ENCODE measurements around the gene OR1F1. TPM values are rescaled to one million over a fixed set of nuclear protein-coding genes. Genes with fewer than 3 reads are reported as not detected.
A peak's percentile ranks its signal among the peaks of the same experiment; 100 is the strongest.

The OR1F1 gene
- total RNA-seq, 4 donors from 2014 or later, result not detected

GRCh38 chr16:3182608-3183444, 5.2 kb upstream of the OR1F1 start:
- TF ChIP-seq POLR2A (IDR thresholded peaks at IDR 0.05), result no peak
- peak in 2 of 5 experiments; percentile 11 to 37 for TF ChIP-seq CTCF (IDR thresholded peaks at IDR 0.05 in 4 of 5, conservative IDR thresholded peaks at IDR 0.05 in 1 of 5)
- no peak for DNase-seq
- in situ Hi-C loops (cut with MboI; ENCODE audit: low sequenced_read_pairs in 4 of 4) (no loop called here), intact Hi-C loops (cut with DNase I; ENCODE audit: low total_unique reads) (loop anchor here (10.0 kb wide), 1 partner anchor 322 kb away; the partner anchor contains the start of gene CLUAP1)
- Histone ChIP-seq H3K4me3 (peak overlapping the region in 3 of 4 donors; percentile 9 to 15 (median 13)), H3K9me3 (no peaks in the 10 kb centered on the region), H3K36me3 (no peaks in the 10 kb centered on the region), H3K4me1 (peaks cover 0 to 3% of the 10 kb centered on the region in 2 donors), H3K27me3 (peaks cover 83 to 99% (median 89%) of the 10 kb centered on the region in 3 donors), H3K27ac (no peak overlapping the region)
- ATAC-seq, result no peak

GRCh38 chr16:3183445-3184139, 4.4 kb upstream of the OR1F1 start:
- in situ Hi-C loops (cut with MboI; ENCODE audit: low sequenced_read_pairs in 4 of 4) (no loop called here), intact Hi-C loops (cut with DNase I; ENCODE audit: low total_unique reads) (loop anchor here (10.0 kb wide), 1 partner anchor 321 kb away; the partner anchor contains the start of gene CLUAP1)
- DNase-seq (no peak), ATAC-seq (no peak)
- peaks cover 0 to 3% of the 10 kb centered on the region in 2 donors for H3K4me1 ChIP-seq
- H3K27me3 ChIP-seq, result peaks cover 90 to 99% (median 95%) of the 10 kb centered on the region in 3 donors
- H3K27ac ChIP-seq, result no peak overlapping the region
- peak overlapping the region in 3 of 4 donors; percentile 9 to 15 (median 13) for H3K4me3 ChIP-seq
- no peaks in the 10 kb centered on the region for H3K36me3 ChIP-seq
- no peak for TF ChIP-seq CTCF (IDR thresholded peaks at IDR 0.05 in 4 of 5, conservative IDR thresholded peaks at IDR 0.05 in 1 of 5)
- TF ChIP-seq POLR2A (IDR thresholded peaks at IDR 0.05), result no peak
- no peaks in the 10 kb centered on the region for H3K9me3 ChIP-seq

GRCh38 chr16:3186946-3187690, 886 bp upstream of the OR1F1 start:
- H3K4me1 ChIP-seq, result peaks cover 4 to 7% of the 10 kb centered on the region in 2 donors

More at GRCh38 chr16:3186946-3187690, 886 bp upstream of the OR1F1 start:
- Histone ChIP-seq H3K4me3 (no peak overlapping the region), H3K27me3 (peaks cover 94 to 99% (median 99%) of the 10 kb centered on the region in 3 donors), H3K36me3 (no peaks in the 10 kb centered on the region), H3K27ac (no peak overlapping the region), H3K9me3 (no peaks in the 10 kb centered on the region)
- in situ Hi-C loops (cut with MboI; ENCODE audit: low sequenced_read_pairs in 4 of 4), result no loop called here
- ATAC-seq (no peak), DNase-seq (no peak)
- no peak for TF ChIP-seq POLR2A (IDR thresholded peaks at IDR 0.05)
- no peak for TF ChIP-seq CTCF (IDR thresholded peaks at IDR 0.05 in 4 of 5, conservative IDR thresholded peaks at IDR 0.05 in 1 of 5)
- intact Hi-C loops (cut with DNase I; ENCODE audit: low total_unique reads), result loop anchor here (10.0 kb wide), 1 partner anchor 318 kb away; the partner anchor contains the start of gene CLUAP1
